ENCODE data around the gene TVP23C. TPM values are rescaled to one million over a fixed set of nuclear protein-coding genes. Genes with fewer than 3 reads are reported as not detected.
A peak's percentile ranks its signal among the peaks of the same experiment; 100 is the strongest.

TVP23C gene
- total and polyA plus RNA-seq, 12 donors, result 4.0 to 51.8 (median 17.5) TPM

DNA sequence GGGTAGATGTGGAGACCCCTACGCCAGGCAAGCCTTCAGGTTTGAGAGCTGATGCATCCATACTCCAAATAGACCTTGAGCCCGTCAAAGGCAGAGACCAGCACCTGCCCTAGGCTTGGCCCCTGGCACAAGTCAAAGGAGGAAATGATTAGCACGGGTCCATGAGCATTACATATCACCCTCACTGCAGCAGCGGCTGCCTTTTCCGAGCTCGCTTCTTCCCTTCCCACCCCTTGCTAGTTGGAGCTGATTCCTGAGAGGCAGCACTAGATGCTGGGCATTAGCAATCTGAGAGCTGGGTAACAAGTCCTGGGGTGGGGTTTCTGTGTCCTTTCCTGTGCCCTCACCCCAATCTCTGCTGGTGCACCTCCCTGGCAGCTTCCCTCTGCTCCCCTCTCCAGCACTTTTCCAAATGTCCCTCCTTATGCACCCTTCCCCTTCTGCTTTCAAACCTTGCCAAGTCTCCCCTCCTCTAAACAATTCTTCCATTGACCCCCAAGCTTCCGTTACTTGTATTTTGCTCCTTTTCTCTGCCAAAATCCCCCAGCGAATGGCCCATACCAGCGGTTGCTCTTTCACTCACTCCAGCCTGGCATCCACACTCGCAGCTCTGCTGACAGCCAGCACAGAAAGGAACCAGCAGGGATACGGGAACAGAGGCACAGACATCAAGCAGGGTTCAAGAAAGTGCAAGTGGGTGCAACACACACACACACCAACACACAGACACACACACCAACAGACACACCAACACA, 98.9 kb downstream of the TVP23C start:
- DNase-seq, result no peak
- intact Hi-C loops (cut with DNase I), result no loop called here
- H3K27ac ChIP-seq, result peak overlapping the region in 1 of 5 donors; percentile 61
- no peaks in the 10 kb centered on the region for H3K9me3 ChIP-seq (replicated peaks in 1 of 3)
- WGBS, 4 donors, result 75 to 84% (median 81%) methylated on average over 10 to 11 of the region's 11 CpGs
- H3K36me3 ChIP-seq (replicated peaks in 1 of 2), result no peaks in the 10 kb centered on the region
- H3K4me3 ChIP-seq, result no peak overlapping the region
- H3K4me1 ChIP-seq (replicated peaks in 1 of 2), result no peaks in the 10 kb centered on the region
- no peaks in the 10 kb centered on the region for H3K27me3 ChIP-seq
- TF ChIP-seq POLR2A (IDR thresholded peaks at IDR 0.05), result no peak
- TF ChIP-seq, protein P1, sequence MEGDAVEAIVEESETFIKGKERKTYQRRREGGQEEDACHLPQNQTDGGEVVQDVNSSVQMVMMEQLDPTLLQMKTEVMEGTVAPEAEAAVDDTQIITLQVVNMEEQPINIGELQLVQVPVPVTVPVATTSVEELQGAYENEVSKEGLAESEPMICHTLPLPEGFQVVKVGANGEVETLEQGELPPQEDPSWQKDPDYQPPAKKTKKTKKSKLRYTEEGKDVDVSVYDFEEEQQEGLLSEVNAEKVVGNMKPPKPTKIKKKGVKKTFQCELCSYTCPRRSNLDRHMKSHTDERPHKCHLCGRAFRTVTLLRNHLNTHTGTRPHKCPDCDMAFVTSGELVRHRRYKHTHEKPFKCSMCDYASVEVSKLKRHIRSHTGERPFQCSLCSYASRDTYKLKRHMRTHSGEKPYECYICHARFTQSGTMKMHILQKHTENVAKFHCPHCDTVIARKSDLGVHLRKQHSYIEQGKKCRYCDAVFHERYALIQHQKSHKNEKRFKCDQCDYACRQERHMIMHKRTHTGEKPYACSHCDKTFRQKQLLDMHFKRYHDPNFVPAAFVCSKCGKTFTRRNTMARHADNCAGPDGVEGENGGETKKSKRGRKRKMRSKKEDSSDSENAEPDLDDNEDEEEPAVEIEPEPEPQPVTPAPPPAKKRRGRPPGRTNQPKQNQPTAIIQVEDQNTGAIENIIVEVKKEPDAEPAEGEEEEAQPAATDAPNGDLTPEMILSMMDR (IDR thresholded peaks at IDR 0.05), result no peak

DNA sequence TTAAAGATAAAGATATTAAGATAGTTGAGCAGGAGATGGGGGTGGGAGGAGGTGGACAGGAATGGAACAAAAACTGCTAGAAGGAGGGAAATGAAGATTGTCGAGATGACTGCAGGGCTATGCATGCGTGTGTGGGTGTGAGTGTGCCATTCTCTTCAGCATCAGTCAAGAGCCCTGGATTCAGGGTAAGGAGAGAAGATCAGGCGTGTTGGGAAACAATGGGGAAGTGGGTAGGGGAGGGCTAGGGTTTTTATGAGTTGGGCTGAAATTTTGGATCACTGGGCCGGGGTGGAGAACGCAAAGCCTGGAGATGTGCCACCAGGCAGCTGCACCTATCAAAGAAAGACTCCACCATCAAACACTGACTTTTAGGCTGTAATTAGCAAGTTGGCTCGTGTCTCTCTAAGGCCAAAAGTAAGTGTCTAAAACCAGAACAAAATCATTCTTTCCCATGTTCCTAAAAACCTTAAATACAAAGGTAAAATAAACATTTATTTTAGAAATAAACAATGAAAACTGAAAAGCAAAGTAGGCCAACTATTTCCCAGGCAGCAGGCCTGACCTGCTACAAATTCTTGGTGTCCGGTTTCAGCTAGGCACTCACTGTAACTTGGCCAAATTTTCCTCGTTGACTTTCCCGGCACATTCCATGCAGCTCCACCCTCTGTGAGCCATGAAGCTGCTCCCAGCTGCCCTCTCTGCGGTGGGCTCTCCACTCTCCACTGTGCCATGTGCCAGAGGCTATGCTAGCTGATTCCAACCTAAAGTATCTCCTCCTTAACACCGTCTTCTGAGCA, 100.1 kb downstream of the TVP23C start:
- H3K4me3 ChIP-seq, result no peak overlapping the region
- intact Hi-C loops (cut with DNase I), result no loop called here
- no peaks in the 10 kb centered on the region for H3K36me3 ChIP-seq (replicated peaks in 1 of 2)
- DNase-seq, result peak in 4 of 7 donors; percentile 23 to 61 (median 45)
- TF ChIP-seq, protein P1 (IDR thresholded peaks at IDR 0.05), result no peak
- TF ChIP-seq POLR2A (IDR thresholded peaks at IDR 0.05), result no peak
- H3K27ac ChIP-seq, result peak overlapping the region in 1 of 5 donors; percentile 61
- 63 to 67% (median 67%) methylated on average over 10 to 11 of the region's 11 CpGs for WGBS, 4 donors
- no peaks in the 10 kb centered on the region for H3K4me1 ChIP-seq (replicated peaks in 1 of 2)
- H3K9me3 ChIP-seq (replicated peaks in 1 of 3), result no peaks in the 10 kb centered on the region
- no peaks in the 10 kb centered on the region for H3K27me3 ChIP-seq

DNA sequence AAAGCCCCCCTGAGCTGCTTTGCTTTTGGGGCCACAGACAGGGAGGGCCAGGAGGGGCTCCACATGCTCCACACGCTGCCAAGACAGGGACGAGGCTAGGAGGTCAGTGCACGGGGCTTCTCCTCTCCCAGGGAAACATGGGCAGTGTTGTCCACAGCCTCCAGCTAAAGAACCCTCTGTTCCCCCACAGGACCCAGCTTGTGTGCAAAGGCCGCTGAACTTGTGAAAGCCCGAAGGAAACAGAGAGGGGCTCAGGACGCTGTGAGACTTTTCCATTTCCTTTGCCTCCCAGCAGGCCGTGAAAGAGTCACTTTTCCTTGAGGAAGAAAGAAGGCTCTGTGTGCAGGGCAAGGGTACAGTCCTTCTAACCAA, 105.6 kb downstream of the TVP23C start:
- TF ChIP-seq POLR2A (IDR thresholded peaks at IDR 0.05), result no peak
- TF ChIP-seq, protein P1 (IDR thresholded peaks at IDR 0.05), result no peak
- Histone ChIP-seq H3K4me1 (replicated peaks in 1 of 2) (peaks cover 4 to 16% of the 10 kb centered on the region in 2 donors), H3K36me3 (replicated peaks in 1 of 2) (no peaks in the 10 kb centered on the region), H3K27ac (peak overlapping the region in 1 of 5 donors; percentile 68), H3K9me3 (replicated peaks in 1 of 3) (no peaks in the 10 kb centered on the region), H3K27me3 (no peaks in the 10 kb centered on the region), H3K4me3 (no peak overlapping the region)
- intact Hi-C loops (cut with DNase I), result no loop called here
- no peak for DNase-seq
- WGBS, 4 donors, result 67 to 85% (median 71%) methylated on average over 4 to 7 of the region's 7 CpGs

DNA sequence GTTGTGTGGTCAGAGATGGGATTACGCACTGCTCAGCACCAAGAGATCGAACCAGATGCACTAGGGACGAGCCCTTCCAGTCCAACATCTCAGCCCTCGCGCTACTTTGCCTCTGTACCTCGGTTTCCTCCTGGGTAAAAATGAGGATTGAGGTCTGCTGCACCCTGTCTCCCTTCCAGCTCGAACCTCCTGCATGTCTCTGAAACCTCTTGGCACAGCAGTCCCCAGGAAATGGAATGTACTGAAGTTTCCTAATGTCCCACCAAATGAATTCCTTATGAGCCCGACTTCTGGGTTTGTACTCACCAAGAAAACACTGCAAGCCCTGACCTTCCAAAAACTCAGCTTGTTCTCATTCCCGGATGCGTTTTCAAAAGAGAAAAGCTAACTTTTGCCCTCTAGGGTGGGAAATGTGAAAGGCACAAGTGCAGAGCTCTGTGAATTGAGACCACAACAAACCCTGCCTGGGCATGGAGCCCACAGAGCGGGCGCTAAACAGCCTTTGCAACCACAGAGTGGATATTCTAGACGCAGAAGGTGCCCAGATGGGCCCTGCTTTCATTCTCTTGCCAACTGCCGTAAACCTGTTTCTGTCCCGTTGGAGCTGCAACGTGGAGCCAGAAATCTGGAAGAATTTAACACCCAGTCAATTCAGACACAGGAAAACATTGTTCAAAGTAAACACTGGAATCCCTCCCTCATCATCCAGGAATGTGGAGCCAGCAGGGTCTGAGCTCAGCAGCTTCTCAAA, 106.1 kb downstream of the TVP23C start:
- Histone ChIP-seq H3K27ac (peak overlapping the region in 1 of 5 donors; percentile 68), H3K4me3 (no peak overlapping the region), H3K4me1 (replicated peaks in 1 of 2) (peaks cover 8 to 16% of the 10 kb centered on the region in 2 donors), H3K9me3 (replicated peaks in 1 of 3) (no peaks in the 10 kb centered on the region), H3K36me3 (replicated peaks in 1 of 2) (no peaks in the 10 kb centered on the region), H3K27me3 (no peaks in the 10 kb centered on the region)
- 67 to 77% (median 75%) methylated on average over 15 to 16 of the region's 16 CpGs for WGBS, 4 donors
- DNase-seq, result no peak
- intact Hi-C loops (cut with DNase I), result no loop called here
- no peak for TF ChIP-seq POLR2A (IDR thresholded peaks at IDR 0.05)
- TF ChIP-seq, protein P1 (IDR thresholded peaks at IDR 0.05), result peak in 2 of 6 experiments; percentile 9 to 39

Data from adrenal gland (tissue), 12 donors.